Uterus (tissue), 4 donors: ENCODE data around the gene CPB1. TPM values are rescaled to one million over a fixed set of nuclear protein-coding genes. Genes with fewer than 3 reads are reported as not detected.

Experiments
- DNase-seq, 2 donors: peaks; one replicate each; pipeline ENCODE4 v3.0.0-alpha.2; 2019 to 2020
- H3K27ac ChIP-seq, 2 donors: fragments of 200-600 bp; sonication (generic); 1 replicate in 1 of 2; 2 replicates in 1 of 2; pipeline ENCODE4 v1.5.1; 2016 to 2018
- H3K27me3 ChIP-seq, 2 donors: fragments of 200-600 bp; sonication (generic); one replicate each; pipeline ENCODE4 v1.5.1; 2018 to 2019; ENCODE audit warnings: control low read depth in 1 of 2
- H3K36me3 ChIP-seq, 2 donors: fragments of 200-600 bp; sonication (generic); one replicate each; pipeline ENCODE4 v1.5.1; 2019; ENCODE audit warnings: control low read depth in 1 of 2
- H3K4me1 ChIP-seq, 2 donors: fragments of 200-600 bp; sonication (generic); one replicate each; pipeline ENCODE4 v1.5.1; 2018 to 2019; ENCODE audit warnings: control low read depth in 1 of 2
- H3K4me3 ChIP-seq, 2 donors: fragments of 200-600 bp; sonication (generic); 1 replicate in 1 of 2; 2 replicates in 1 of 2; pipeline ENCODE4 v1.5.1; 2018 to 2019; ENCODE audit warnings: mild to moderate bottlenecking in 1 of 2
- H3K9me3 ChIP-seq, 2 donors: fragments of 200-600 bp; sonication (generic); one replicate each; pipeline ENCODE4 v1.5.1; 2019; ENCODE audit warnings: control low read depth in 1 of 2
- POLR2A ChIP-seq, 2 donors: fragments of 450-650 bp; IDR thresholded peaks; one replicate each; pipeline ENCODE4 v1.6.1; 2016; ENCODE audit warnings: antibody characterized with exemption in 2 of 2, mild to moderate bottlenecking in 1 of 2, moderate library complexity in 1 of 2
- intact Hi-C: fragments of 100-400 bp; cut with DNase I; formaldehyde crosslinking; loops from one replicate; pipeline ENCODE4 v1.15.1; 2023; ENCODE audit warnings: low total_unique reads
- total RNA-seq, 4 donors: library from RNA; depleted of rRNA in 3 of 4; stranded (reverse); fragments of >200 nt in 3 of 4; gene quantifications; one replicate each; pipeline versions ENCODE4 v1.1.0 to v1.2.4, GENCODE V29; 2014 to 2023
- TF ChIP-seq, protein P1 (sequence below), 4 experiments: fragments of 200-600 bp in 2 of 4; fragments of 450-650 bp in 2 of 4; sonication (generic) in 2 of 4; IDR thresholded peaks; one replicate each; pipeline ENCODE4 v1.5.1; 2016 to 2019; ENCODE audit warnings: antibody characterized with exemption in 4 of 4, mild to moderate bottlenecking in 2 of 4, moderate library complexity in 1 of 4
- donor health status: DM: yes; HTN: yes; CAD: no.

The CPB1 gene
- total RNA-seq, 4 donors from 2014 or later: not detected

- Histone ChIP-seq H3K27ac (no peak within 1 kb of the TSS), H3K4me3 (no peak within 1 kb of the TSS), H3K4me1 (no peaks in the 10 kb centered on the region), H3K27me3 (no peaks in the 10 kb centered on the region), H3K36me3 (no peaks in the 10 kb centered on the region), H3K9me3 (no peaks in the 10 kb centered on the region)
- intact Hi-C loops: no loop called here
- DNase-seq: no peak
- TF ChIP-seq, protein P1, sequence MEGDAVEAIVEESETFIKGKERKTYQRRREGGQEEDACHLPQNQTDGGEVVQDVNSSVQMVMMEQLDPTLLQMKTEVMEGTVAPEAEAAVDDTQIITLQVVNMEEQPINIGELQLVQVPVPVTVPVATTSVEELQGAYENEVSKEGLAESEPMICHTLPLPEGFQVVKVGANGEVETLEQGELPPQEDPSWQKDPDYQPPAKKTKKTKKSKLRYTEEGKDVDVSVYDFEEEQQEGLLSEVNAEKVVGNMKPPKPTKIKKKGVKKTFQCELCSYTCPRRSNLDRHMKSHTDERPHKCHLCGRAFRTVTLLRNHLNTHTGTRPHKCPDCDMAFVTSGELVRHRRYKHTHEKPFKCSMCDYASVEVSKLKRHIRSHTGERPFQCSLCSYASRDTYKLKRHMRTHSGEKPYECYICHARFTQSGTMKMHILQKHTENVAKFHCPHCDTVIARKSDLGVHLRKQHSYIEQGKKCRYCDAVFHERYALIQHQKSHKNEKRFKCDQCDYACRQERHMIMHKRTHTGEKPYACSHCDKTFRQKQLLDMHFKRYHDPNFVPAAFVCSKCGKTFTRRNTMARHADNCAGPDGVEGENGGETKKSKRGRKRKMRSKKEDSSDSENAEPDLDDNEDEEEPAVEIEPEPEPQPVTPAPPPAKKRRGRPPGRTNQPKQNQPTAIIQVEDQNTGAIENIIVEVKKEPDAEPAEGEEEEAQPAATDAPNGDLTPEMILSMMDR (IDR thresholded peaks at IDR 0.05): no peak
- no peak for TF ChIP-seq POLR2A (IDR thresholded peaks at IDR 0.05)
Measured at GRCh38 chr3:148865049-148865448, 37.4 kb downstream of the CPB1 start, which contains the start of gene CPA3. Gene CPA3 (plus strand): TSS chr3:148865296. CDS start chr3:148865308, 12 bp downstream.

DNA sequence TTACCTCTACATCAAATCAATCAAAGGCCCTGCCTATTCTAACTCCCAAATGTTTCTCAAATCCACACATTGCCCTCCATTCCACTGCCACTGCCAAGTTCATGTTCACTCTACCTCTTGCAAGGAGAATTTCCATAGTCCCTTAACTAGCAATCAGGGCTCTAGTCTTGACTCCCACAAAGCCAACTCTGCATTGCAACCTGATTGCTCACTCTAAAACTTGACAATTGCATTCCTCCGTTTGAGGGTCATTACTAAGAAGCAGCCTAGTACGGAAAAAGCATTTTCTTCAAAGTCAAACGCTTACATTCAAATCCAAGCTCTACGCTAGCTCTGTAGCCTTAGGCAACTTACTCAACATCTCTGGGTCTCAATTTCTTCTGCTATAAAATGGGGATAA, 38.6 kb downstream of the CPB1 start:
- Histone ChIP-seq H3K27me3 (no peaks in the 10 kb centered on the region), H3K9me3 (no peaks in the 10 kb centered on the region), H3K4me3 (no peak overlapping the region), H3K4me1 (no peaks in the 10 kb centered on the region), H3K27ac (no peak overlapping the region), H3K36me3 (no peaks in the 10 kb centered on the region)
- no peak for DNase-seq
- intact Hi-C loops: no loop called here
- TF ChIP-seq, protein P1 (IDR thresholded peaks at IDR 0.05): no peak
- no peak for TF ChIP-seq POLR2A (IDR thresholded peaks at IDR 0.05)

GRCh38 chr3:148873270-148873927, 45.8 kb downstream of the CPB1 start:
- no peak overlapping the region for H3K4me3 ChIP-seq

GRCh38 chr3:148873977-148874376, 46.4 kb downstream of the CPB1 start:
- no peaks in the 10 kb centered on the region for H3K9me3 ChIP-seq
- no peak overlapping the region for H3K4me3 ChIP-seq
- H3K36me3 ChIP-seq: no peaks in the 10 kb centered on the region
- no peak for TF ChIP-seq POLR2A (IDR thresholded peaks at IDR 0.05)
- TF ChIP-seq, protein P1 (IDR thresholded peaks at IDR 0.05): no peak
- no peak overlapping the region for H3K27ac ChIP-seq
- H3K27me3 ChIP-seq: no peaks in the 10 kb centered on the region
- no peaks in the 10 kb centered on the region for H3K4me1 ChIP-seq
- DNase-seq: no peak
- intact Hi-C loops: no loop called here

More at GRCh38 chr3:148873270-148873927, 45.8 kb downstream of the CPB1 start:
- H3K27me3 ChIP-seq: no peaks in the 10 kb centered on the region
- intact Hi-C loops: no loop called here
- DNase-seq: no peak
- H3K9me3 ChIP-seq: no peaks in the 10 kb centered on the region
- no peaks in the 10 kb centered on the region for H3K4me1 ChIP-seq
- no peak overlapping the region for H3K27ac ChIP-seq
- no peak for TF ChIP-seq POLR2A (IDR thresholded peaks at IDR 0.05)
- TF ChIP-seq, protein P1 (IDR thresholded peaks at IDR 0.05): no peak
- H3K36me3 ChIP-seq: no peaks in the 10 kb centered on the region

- no peaks in the 10 kb centered on the region for H3K9me3 ChIP-seq
- no peak overlapping the region for H3K4me3 ChIP-seq
- H3K27me3 ChIP-seq: no peaks in the 10 kb centered on the region
- TF ChIP-seq POLR2A (IDR thresholded peaks at IDR 0.05): no peak
- TF ChIP-seq, protein P1 (IDR thresholded peaks at IDR 0.05): no peak
- DNase-seq: no peak
- H3K27ac ChIP-seq: no peak overlapping the region
- H3K4me1 ChIP-seq: no peaks in the 10 kb centered on the region
- intact Hi-C loops: no loop called here
- H3K36me3 ChIP-seq: no peaks in the 10 kb centered on the region
Measured at GRCh38 chr3:148878095-148878494, 50.5 kb downstream of the CPB1 start.
